Upper lobe of left lung (tissue), 4 donors: ENCODE results near the gene GARIN1A.

Experiments
- CTCF ChIP-seq, 6 experiments: fragments of 450-650 bp in 4 of 6; fragments of 200-600 bp in 2 of 6; sonication (generic) in 2 of 6; IDR thresholded peaks; one replicate each; pipeline ENCODE4 v1.5.1; 2016 to 2019; ENCODE audit warnings: antibody characterized with exemption in 6 of 6
- POLR2A ChIP-seq, 4 donors: fragments of 450-650 bp; IDR thresholded peaks; one replicate each; pipeline ENCODE4 v1.5.1; 2016 to 2017; ENCODE audit warnings: antibody characterized with exemption in 4 of 4, mild to moderate bottlenecking in 2 of 4

GRCh38 chr7:128697302-128697905 lies 25.3 kb downstream of the GARIN1A start:
- TF ChIP-seq CTCF (IDR thresholded peaks at IDR 0.05): no peak
- TF ChIP-seq POLR2A (IDR thresholded peaks at IDR 0.05): no peak
